Fibroblast of villous mesenchyme (primary cell): ENCODE data around the gene HTATIP2. TPM values are rescaled to one million over a fixed set of nuclear protein-coding genes. Genes with fewer than 3 reads are reported as not detected.

Experiments
- DNase-seq: peaks from one replicate; pipeline ENCODE4 v3.0.0-alpha.2; 2010; ENCODE audit warnings: low read depth
- H3K4me3 ChIP-seq: 2 replicates; pipeline ENCODE4 v1.5.1; 2011; ENCODE audit warnings: low read depth, mild to moderate bottlenecking, low read length
- total RNA-seq: library from RNA; depleted of rRNA; stranded (reverse); fragments of >200 nt; gene quantifications from 2 replicates; pipeline ENCODE4 v1.2.3, GENCODE V29; 2012
- TF ChIP-seq, protein P1 (sequence below): IDR thresholded peaks from 2 replicates; pipeline ENCODE4 v1.5.1; 2012; ENCODE audit warnings: low read depth, mild to moderate bottlenecking, low read length; ENCODE audit not compliant: insufficient read depth

The HTATIP2 gene
- total RNA-seq, 1 donor = 36.3 TPM

DNA sequence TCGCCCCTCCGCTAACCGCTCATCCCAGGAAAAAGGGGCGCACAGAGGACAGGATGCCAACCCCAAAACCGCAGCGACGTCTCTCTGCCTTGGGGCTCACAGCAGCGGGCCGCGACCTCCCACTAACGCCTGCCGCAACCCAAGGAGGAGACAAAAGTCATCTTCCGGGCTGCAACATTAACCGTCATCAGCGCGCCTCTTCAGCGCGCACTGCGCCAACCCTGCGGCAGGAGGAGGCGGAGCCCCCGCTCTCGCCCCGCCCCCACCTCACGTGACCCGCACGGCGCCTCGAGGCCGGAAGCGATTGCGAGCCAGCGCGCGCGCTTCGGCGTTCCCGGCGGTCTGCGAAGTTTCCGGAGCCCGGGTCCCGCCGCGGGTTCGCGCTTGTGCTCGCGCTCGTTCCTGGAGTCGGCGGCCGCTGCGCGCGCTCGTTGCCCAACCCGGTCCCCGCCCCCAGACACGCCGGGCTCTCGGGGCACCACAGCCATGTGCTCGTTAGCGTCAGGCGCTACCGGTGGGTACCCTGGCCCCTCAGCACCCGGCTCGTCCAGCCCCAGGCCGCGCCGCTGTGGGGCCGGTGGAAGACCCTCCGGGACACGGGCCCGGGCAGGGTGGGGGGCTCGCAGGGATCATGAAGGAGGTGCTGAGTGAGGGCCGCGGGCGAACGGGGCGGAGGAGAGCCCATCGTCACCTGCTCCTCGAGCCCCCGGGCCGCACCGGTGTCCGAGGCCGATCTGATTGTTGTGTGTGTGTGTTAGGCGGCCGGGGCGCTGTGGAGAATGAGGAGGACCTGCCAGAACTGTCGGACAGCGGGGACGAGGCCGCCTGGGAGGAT, 24.0 kb downstream of the HTATIP2 start, which contains the start of gene PRMT3:
TSS of gene PRMT3 (plus strand) at position 456 of the 835 bp plus-strand sequence. CDS start at position 487, 31 bp downstream.
- peak within 1 kb of the TSS; percentile 95 for H3K4me3 ChIP-seq
- peak; percentile 96 for DNase-seq

DNA sequence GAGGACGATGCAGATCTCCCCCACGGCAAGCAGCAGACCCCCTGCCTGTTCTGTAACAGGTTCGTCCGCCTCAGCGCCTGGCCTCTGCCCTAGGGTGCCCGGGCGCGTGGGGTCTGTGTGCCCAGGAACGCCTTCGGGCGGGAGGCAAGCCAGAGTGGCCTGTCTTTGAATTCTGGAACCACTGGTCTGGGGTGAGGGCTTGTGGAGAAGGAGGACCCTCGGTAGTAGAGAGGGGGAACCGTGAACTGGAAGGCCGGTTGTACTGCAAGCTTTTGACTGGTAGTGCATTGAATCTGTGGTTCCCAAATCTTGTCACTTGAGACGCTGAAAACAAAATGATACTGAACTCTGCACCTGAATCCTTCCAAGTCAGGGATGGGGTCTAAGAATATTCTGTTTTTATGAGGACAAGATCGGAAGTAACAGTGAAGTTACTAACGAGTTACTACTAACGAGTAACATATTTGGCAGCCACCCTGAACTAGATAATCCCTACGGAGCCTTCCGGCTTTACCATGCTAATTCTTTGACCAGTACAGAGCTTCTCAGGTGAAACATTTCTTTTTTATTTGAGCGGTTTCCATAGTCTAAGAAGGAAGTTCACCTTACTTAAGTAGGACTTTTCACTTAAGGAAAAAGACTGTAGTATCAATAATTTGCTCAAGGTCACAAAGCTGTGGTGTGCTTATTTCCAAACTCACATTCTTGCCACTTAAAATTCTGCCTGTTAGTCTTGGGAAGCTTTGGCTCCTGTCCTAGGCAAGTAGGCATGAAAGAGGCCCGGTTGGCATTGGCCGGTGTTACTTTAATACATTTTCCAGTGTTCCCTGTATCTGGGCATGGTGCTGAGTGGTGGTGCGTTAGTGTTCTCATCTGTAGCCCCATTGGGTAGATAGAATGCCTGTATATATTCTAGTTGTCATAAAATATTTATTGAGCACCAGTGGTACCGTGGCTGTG, 24.9 kb downstream of the HTATIP2 start:
- peak overlapping the region; percentile 95 for H3K4me3 ChIP-seq
- DNase-seq = peak; percentile 2
- TF ChIP-seq, protein P1, sequence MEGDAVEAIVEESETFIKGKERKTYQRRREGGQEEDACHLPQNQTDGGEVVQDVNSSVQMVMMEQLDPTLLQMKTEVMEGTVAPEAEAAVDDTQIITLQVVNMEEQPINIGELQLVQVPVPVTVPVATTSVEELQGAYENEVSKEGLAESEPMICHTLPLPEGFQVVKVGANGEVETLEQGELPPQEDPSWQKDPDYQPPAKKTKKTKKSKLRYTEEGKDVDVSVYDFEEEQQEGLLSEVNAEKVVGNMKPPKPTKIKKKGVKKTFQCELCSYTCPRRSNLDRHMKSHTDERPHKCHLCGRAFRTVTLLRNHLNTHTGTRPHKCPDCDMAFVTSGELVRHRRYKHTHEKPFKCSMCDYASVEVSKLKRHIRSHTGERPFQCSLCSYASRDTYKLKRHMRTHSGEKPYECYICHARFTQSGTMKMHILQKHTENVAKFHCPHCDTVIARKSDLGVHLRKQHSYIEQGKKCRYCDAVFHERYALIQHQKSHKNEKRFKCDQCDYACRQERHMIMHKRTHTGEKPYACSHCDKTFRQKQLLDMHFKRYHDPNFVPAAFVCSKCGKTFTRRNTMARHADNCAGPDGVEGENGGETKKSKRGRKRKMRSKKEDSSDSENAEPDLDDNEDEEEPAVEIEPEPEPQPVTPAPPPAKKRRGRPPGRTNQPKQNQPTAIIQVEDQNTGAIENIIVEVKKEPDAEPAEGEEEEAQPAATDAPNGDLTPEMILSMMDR = no peak

More for the DNA sequence above, 24.0 kb downstream of the HTATIP2 start, which contains the start of gene PRMT3:
- TF ChIP-seq, protein P1 = no peak

DNA sequence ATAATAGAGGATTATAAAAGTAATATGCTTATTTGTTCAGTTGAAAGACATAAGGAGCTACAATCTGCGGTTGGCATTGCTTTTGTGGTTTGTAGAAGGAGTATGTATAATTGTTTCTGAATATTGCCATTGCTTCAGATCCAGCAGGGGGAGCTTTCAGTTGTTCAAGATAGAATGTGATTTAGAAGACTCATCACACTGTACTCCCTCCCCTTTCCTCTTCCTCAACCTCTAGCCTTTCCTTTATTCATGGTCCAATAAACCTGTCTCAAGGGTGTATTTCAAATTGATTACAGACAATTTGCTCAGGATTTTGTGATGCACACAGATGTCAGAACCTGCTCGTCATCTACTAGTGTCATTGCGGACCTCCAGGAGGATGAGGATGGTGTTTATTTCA, 33.8 kb downstream of the HTATIP2 start:
- DNase-seq = peak; percentile 66
- TF ChIP-seq, protein P1 = peak; percentile 65
- H3K4me3 ChIP-seq = no peak overlapping the region

DNA sequence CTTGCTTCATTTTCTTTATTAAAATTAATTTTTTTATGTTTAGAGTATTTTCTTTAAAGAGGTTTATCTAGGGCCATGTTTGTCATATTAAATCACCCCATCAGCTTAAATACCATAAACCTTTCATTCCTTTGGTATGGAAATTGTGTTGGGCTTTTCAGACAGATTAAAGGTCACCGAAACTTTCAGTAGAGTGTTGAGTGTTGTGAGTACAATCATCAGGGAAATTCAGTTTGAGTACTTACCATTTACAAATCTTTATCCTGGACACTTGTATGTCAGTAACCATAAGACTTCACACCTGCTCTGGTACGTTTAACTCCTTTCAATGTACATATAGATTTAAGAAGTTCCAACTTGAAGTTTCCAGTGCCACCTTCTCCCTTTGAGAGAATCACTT, 36.0 kb downstream of the HTATIP2 start:
- TF ChIP-seq, protein P1 = no peak
- no peak overlapping the region for H3K4me3 ChIP-seq
- no peak for DNase-seq

- no peak for DNase-seq
- TF ChIP-seq, protein P1 = no peak
- no peak overlapping the region for H3K4me3 ChIP-seq
Observed at GRCh38 chr11:20403059-20403458, 39.5 kb downstream of the HTATIP2 start.

GRCh38 chr11:20406484-20406883, 43.0 kb downstream of the HTATIP2 start:
- TF ChIP-seq, protein P1 = no peak
- H3K4me3 ChIP-seq = no peak overlapping the region
- DNase-seq = no peak
